K562 (cell line): ENCODE data around the gene PSMA5. TPM values are rescaled to one million over a fixed set of nuclear protein-coding genes. Genes with fewer than 3 reads are reported as not detected.

Experiments
- BCL6 ChIP-seq: fragments of 250-450 bp; sonication (Bioruptor Pico); IDR thresholded peaks from 2 replicates; pipeline ENCODE4 v1.4.0; 2020
- DPF2 ChIP-seq: fragments of 450-650 bp; IDR thresholded peaks from 2 replicates; pipeline ENCODE4 v1.6.1; 2016
- EP400 ChIP-seq: fragments of 450-650 bp; IDR thresholded peaks from 2 replicates; pipeline ENCODE4 v1.6.1; 2017; ENCODE audit warnings: antibody characterized with exemption, mild to moderate bottlenecking, moderate library complexity
- ESRRA ChIP-seq: fragments of 450-650 bp; IDR thresholded peaks from 2 replicates; pipeline ENCODE4 v1.6.1; 2014; ENCODE audit warnings: low read depth, mild to moderate bottlenecking, moderate library complexity, borderline replicate concordance
- FOXJ3 ChIP-seq: sonication (generic); formaldehyde crosslinking; IDR thresholded peaks from 2 replicates; pipeline ENCODE4 v1.4.0; 2020; ENCODE audit warnings: mild to moderate bottlenecking, missing genetic modification reagents
- HINFP ChIP-seq: fragments of 450-650 bp; conservative IDR thresholded peaks from 2 replicates; pipeline ENCODE4 v1.6.1; 2016; ENCODE audit warnings: missing genetic modification characterization, low read depth, mild to moderate bottlenecking, control low read depth, missing compliant biosample characterization
- HMGN3 ChIP-seq: IDR thresholded peaks from 2 replicates; pipeline ENCODE4 v1.6.1; 2011; ENCODE audit warnings: borderline replicate concordance, low read depth, mild to moderate bottlenecking, mixed read lengths, low read length; ENCODE audit not compliant: insufficient read length; ENCODE audit errors: extremely low read depth
- HMGXB4 ChIP-seq: sonication (generic); formaldehyde crosslinking; IDR thresholded peaks from 2 replicates; pipeline ENCODE4 v1.8.1; 2023; ENCODE audit warnings: mild to moderate bottlenecking, missing genetic modification reagents
- KDM2B ChIP-seq: fragments of 250-450 bp; sonication (Bioruptor Pico); IDR thresholded peaks from 2 replicates; pipeline ENCODE4 v1.8.0; 2021; ENCODE audit warnings: mild to moderate bottlenecking, moderate library complexity
- PHF20 ChIP-seq: fragments of 450-650 bp; IDR thresholded peaks from 2 replicates; pipeline ENCODE4 v1.6.1; 2018; ENCODE audit not compliant: partially characterized antibody
- SMAD1 ChIP-seq: fragments of 150-350 bp; IDR thresholded peaks from 2 replicates; pipeline ENCODE4 v1.6.1; 2014; ENCODE audit warnings: low read length, low read depth; ENCODE audit not compliant: partially characterized antibody
- SMARCA5 ChIP-seq: fragments of 450-650 bp; IDR thresholded peaks from 2 replicates; pipeline ENCODE4 v1.6.1; 2016
- TCFL5 ChIP-seq: fragments of 250-450 bp; sonication (Bioruptor Pico); conservative IDR thresholded peaks from 2 replicates; pipeline ENCODE4 v1.6.1; 2021; ENCODE audit warnings: mild to moderate bottlenecking, moderate library complexity, matching md5 sums
- TOE1 ChIP-seq, 2 experiments: fragments of 450-650 bp in 1 of 2; sonication (generic) in 1 of 2; formaldehyde crosslinking in 1 of 2; IDR thresholded peaks; 2 replicates each; pipeline versions ENCODE4 v1.7.1 to v1.8.0; 2016 to 2022; ENCODE audit warnings: borderline replicate concordance in 2 of 2, mild to moderate bottlenecking in 2 of 2, antibody characterized with exemption in 1 of 2, inconsistent platforms in 1 of 2, low read depth in 1 of 2, missing genetic modification reagents in 1 of 2, moderate library complexity in 1 of 2
- ZC3H4 ChIP-seq: sonication (generic); formaldehyde crosslinking; IDR thresholded peaks from 2 replicates; pipeline ENCODE4 v1.9.0; 2021; ENCODE audit warnings: missing genetic modification reagents, borderline replicate concordance
- ZNF449 ChIP-seq: fragments of 250-450 bp; sonication (Bioruptor Pico); IDR thresholded peaks from 2 replicates; pipeline ENCODE4 v1.8.0; 2022; ENCODE audit warnings: moderate library complexity, mild to moderate bottlenecking, inconsistent platforms
- ZNF655 ChIP-seq: fragments of 250-450 bp; sonication (Bioruptor Pico); IDR thresholded peaks from 2 replicates; pipeline ENCODE4 v1.5.0; 2021
- ZNF740 ChIP-seq, 3 experiments: fragments of 200-800 bp in 1 of 3; sonication (Bioruptor generic) in 1 of 3; sonication (generic) in 1 of 3; formaldehyde crosslinking in 1 of 3; IDR thresholded peaks; 2 replicates each; pipeline versions ENCODE4 v1.6.1 to v1.8.0; 2016 to 2022; ENCODE audit warnings: mild to moderate bottlenecking in 2 of 3, missing compliant biosample characterization in 2 of 3, missing genetic modification characterization in 2 of 3, missing genetic modification reagents in 1 of 3
- polyA plus RNA-seq, 8 experiments: library from polyadenylated mRNA; depleted of rRNA in 4 of 8; stranded (reverse) in 5 of 8; unstranded in 3 of 8; fragments of >200 nt; fragmentation: Nextera tagmentation in 2 of 8; fragmentation: Illumina TruSeq in 1 of 8; extraction: Ambion mirVana in 2 of 8; extraction: Trizol in 1 of 8; gene quantifications; 2 replicates each; pipeline versions ENCODE4 v1.2.1 to v1.2.3, GENCODE V29; 2011 to 2014; ENCODE audit warnings: inconsistent platforms in 1 of 8, missing spikeins in 1 of 8
- total RNA-seq, 7 experiments: library from RNA; depleted of rRNA in 6 of 7; stranded (reverse); fragments of >200 nt in 6 of 7; fragmentation: Illumina TruSeq in 2 of 7; extraction: Trizol in 2 of 7; gene quantifications; 2 replicates each; pipeline versions ENCODE4 v1.2.1 to v1.2.3, GENCODE V29; 2011 to 2021; ENCODE audit warnings: low replicate concordance in 1 of 7

PSMA5 gene
- total and polyA plus RNA-seq, 9 of the 15 experiments (the other 6 are each of a cell fraction or from before 2014, with no cell fraction given) = 82.6 to 542 (median 287) TPM

- TF ChIP-seq ZNF740 (CRISPR knock-in tag; IDR thresholded peaks at IDR 0.05) (no peak), ZNF740 (tag; IDR thresholded peaks at IDR 0.05) (0 out of 4 replicates have a peak, but pooled peaks of 1 of the 2 experiments have one; percentile 40), SMARCA5 (no peak), ESRRA (peak; percentile 80), ZNF449 (no peak), HMGN3 (no peak), TCFL5 (CRISPR knock-in tag) (0 out of 2 replicates have a peak, but pooled peaks have one; percentile 18), TOE1 (IDR thresholded peaks at IDR 0.05; ENCODE audit: borderline replicate concordance) (0 out of 2 replicates have a peak, but pooled peaks have one; percentile 31), TOE1 (CRISPR knock-in tag; IDR thresholded peaks at IDR 0.05; ENCODE audit: borderline replicate concordance, low read depth) (no peak), ZC3H4 (CRISPR knock-in tag) (no peak), KDM2B (CRISPR knock-in tag) (no peak), SMAD1 (peak; percentile 50), HMGXB4 (CRISPR knock-in tag) (no peak), EP400 (peak; percentile 52), HINFP (tag) (no peak), DPF2 (0 out of 2 replicates have a peak, but pooled peaks have one; percentile 22), ZNF655 (CRISPR knock-in tag) (no peak; the same call in 1 of the 2 replicates), BCL6 (no peak), FOXJ3 (CRISPR knock-in tag) (no peak), PHF20 (peak; percentile 33)
Measured at GRCh38 chr1:109392788-109393616, 33.2 kb downstream of the PSMA5 start (continued).
